Right lobe of liver (tissue), 6 donors: ENCODE data around the gene AASDH. TPM values are rescaled to one million over a fixed set of nuclear protein-coding genes. Genes with fewer than 3 reads are reported as not detected.

Source experiments
- ATAC-seq, 4 donors: fragments of 200-7000 bp; cut with Tn5 transposase; one replicate each; pipeline ENCODE4 v1.9.1; 2020; ENCODE audit warnings: mild to moderate bottlenecking in 4 of 4, moderate library complexity in 4 of 4
- DNase-seq, 3 donors: peaks; one replicate each; pipeline ENCODE4 v3.0.0-alpha.2; 2020
- H3K27ac ChIP-seq, 3 donors: fragments of 200-600 bp; one replicate each; pipeline ENCODE4 v1.8.0; 2022
- H3K27me3 ChIP-seq, 2 donors: fragments of 200-600 bp; one replicate each; pipeline ENCODE4 v1.8.0; 2022
- H3K36me3 ChIP-seq, 4 donors: fragments of 200-600 bp; sonication (generic) in 1 of 4; one replicate each; pipeline versions ENCODE4 v1.5.1 to v1.8.0; 2017 to 2022; ENCODE audit warnings: control low read depth in 1 of 4
- H3K4me1 ChIP-seq, 4 donors: fragments of 200-600 bp; sonication (generic) in 1 of 4; one replicate each; pipeline versions ENCODE4 v1.5.1 to v1.8.0; 2017 to 2022; ENCODE audit warnings: control low read depth in 1 of 4
- H3K4me3 ChIP-seq, 3 donors: fragments of 200-600 bp; one replicate each; pipeline ENCODE4 v1.8.0; 2022
- H3K9me3 ChIP-seq, 4 donors: fragments of 200-600 bp; sonication (generic) in 1 of 4; one replicate each; pipeline versions ENCODE4 v1.5.1 to v1.8.0; 2017 to 2022; ENCODE audit warnings: control low read depth in 1 of 4
- CTCF ChIP-seq, 4 donors: fragments of 200-600 bp in 3 of 4; fragments of 450-650 bp in 1 of 4; IDR thresholded peaks; one replicate each; pipeline versions ENCODE4 v1.5.1 to v1.8.0; 2016 to 2022; ENCODE audit warnings: antibody characterized with exemption in 4 of 4, mild to moderate bottlenecking in 2 of 4
- POLR2A ChIP-seq: fragments of 450-650 bp; IDR thresholded peaks from one replicate; pipeline ENCODE4 v1.6.1; 2017; ENCODE audit warnings: antibody characterized with exemption, mild to moderate bottlenecking
- WGBS: methylation state at CpG from one replicate; pipeline ENCODE4 v1.1.6; 2018; ENCODE audit warnings: low coverage, low lambda C conversion rate; ENCODE audit not compliant: insufficient coverage; ENCODE audit errors: missing lambda C conversion rate; 5-methylcytosine and 5-hydroxymethylcytosine counted together
- intact Hi-C, 2 donors: fragments of 100-400 bp; cut with DNase I; formaldehyde crosslinking; loops; one replicate each; pipeline versions ENCODE4 v1.11.2 to v1.14.1; 2022
- total RNA-seq, 6 experiments: library from RNA; depleted of rRNA in 2 of 6; stranded (reverse); fragments of >200 nt in 2 of 6; fragmentation: NEBNext Ultra II Directional in 3 of 6; extraction: Animal tissue kit (Norgen Biotek cat#: 25700) in 3 of 6; gene quantifications; one replicate each; pipeline versions ENCODE4 v1.1.0 to v1.2.4, GENCODE V29; 2016 to 2023
- donor health status: DM: no; HTN: yes; CAD: no.
- donor health status: DM: no; HTN: no; CAD: no.
- donor health status: DM: no; HTN: no; CAD: no.
- donor health status: DM: no; HTN: yes; CAD: no.
- donor health status: DM: no; HTN: yes; CAD: no.

Gene AASDH
- total RNA-seq, 6 experiments from 2014 or later = 4.8 to 10.1 (median 5.5) TPM

GRCh38 chr4:56308384-56308783, 78.9 kb downstream of the AASDH start:
- Histone ChIP-seq H3K27ac (no peak overlapping the region), H3K4me1 (no peaks in the 10 kb centered on the region), H3K27me3 (no peaks in the 10 kb centered on the region), H3K9me3 (no peaks in the 10 kb centered on the region), H3K36me3 (no peaks in the 10 kb centered on the region), H3K4me3 (no peak overlapping the region)
- ATAC-seq (no peak), DNase-seq (no peak)
- TF ChIP-seq POLR2A (no peak), CTCF (IDR thresholded peaks at IDR 0.05) (no peak)
- intact Hi-C loops = loop anchor here in 1 of 2 donors (10.0 kb wide), 1 partner anchor 364 kb away; the partner anchor contains the start of gene CEP135
- WGBS = 34% methylated on average over 2 of the region's 4 CpGs

- DNase-seq = no peak
- 72% methylated on average over 2 of the region's 3 CpGs for WGBS
- no peaks in the 10 kb centered on the region for H3K9me3 ChIP-seq
- no peak for TF ChIP-seq POLR2A
- H3K4me3 ChIP-seq = no peak overlapping the region
- no peak for ATAC-seq
- no peaks in the 10 kb centered on the region for H3K27me3 ChIP-seq
- H3K36me3 ChIP-seq = no peaks in the 10 kb centered on the region
- H3K27ac ChIP-seq = no peak overlapping the region
- intact Hi-C loops = loop anchor here in 1 of 2 donors (10.0 kb wide), 1 partner anchor 363 kb away; the partner anchor contains the start of gene CEP135
- H3K4me1 ChIP-seq = no peaks in the 10 kb centered on the region
Observed at GRCh38 chr4:56307423-56307822, 79.9 kb downstream of the AASDH start.

GRCh38 chr4:56305390-56305789, 81.9 kb downstream of the AASDH start:
- Histone ChIP-seq H3K27me3 (no peaks in the 10 kb centered on the region), H3K9me3 (no peaks in the 10 kb centered on the region), H3K4me1 (no peaks in the 10 kb centered on the region), H3K4me3 (no peak overlapping the region), H3K27ac (no peak overlapping the region), H3K36me3 (no peaks in the 10 kb centered on the region)
- TF ChIP-seq POLR2A (no peak), CTCF (IDR thresholded peaks at IDR 0.05) (no peak)
- intact Hi-C loops = loop anchor here in 1 of 2 donors (10.0 kb wide), 1 partner anchor 361 kb away; the partner anchor contains the start of gene CEP135
- WGBS = 67% methylated on average over 1 of the region's 1 CpG
- no peak for ATAC-seq
- no peak for DNase-seq

GRCh38 chr4:56303921-56304320, 83.4 kb downstream of the AASDH start:
- no peak for TF ChIP-seq POLR2A
- TF ChIP-seq CTCF (IDR thresholded peaks at IDR 0.05) = no peak
- Histone ChIP-seq H3K27me3 (no peaks in the 10 kb centered on the region), H3K9me3 (no peaks in the 10 kb centered on the region), H3K36me3 (no peaks in the 10 kb centered on the region), H3K27ac (no peak overlapping the region), H3K4me3 (no peak overlapping the region), H3K4me1 (no peaks in the 10 kb centered on the region)
- no peak for DNase-seq
- WGBS = 52% methylated on average over 2 of the region's 2 CpGs
- no peak for ATAC-seq
- intact Hi-C loops = loop anchor here in 1 of 2 donors (10.0 kb wide), 1 partner anchor 359 kb away; the partner anchor contains the start of gene CEP135

- no peak for ATAC-seq
- Histone ChIP-seq H3K4me3 (no peak overlapping the region), H3K27me3 (no peaks in the 10 kb centered on the region), H3K9me3 (no peaks in the 10 kb centered on the region), H3K27ac (no peak overlapping the region), H3K36me3 (no peaks in the 10 kb centered on the region), H3K4me1 (no peaks in the 10 kb centered on the region)
- WGBS = 26% methylated on average over 3 of the region's 3 CpGs
- intact Hi-C loops = loop anchor here in 1 of 2 donors (10.0 kb wide), 1 partner anchor 358 kb away; the partner anchor contains the start of gene CEP135
- TF ChIP-seq CTCF (IDR thresholded peaks at IDR 0.05) (no peak), POLR2A (no peak)
- no peak for DNase-seq
Observed at GRCh38 chr4:56302760-56303159, 84.5 kb downstream of the AASDH start.
